HepG2 (cell line): ENCODE measurements around the gene ANKRD17. TPM values are rescaled to one million over a fixed set of nuclear protein-coding genes. Genes with fewer than 3 reads are reported as not detected.

Source experiments
- AGO2 ChIP-seq: fragments of 200-400 bp; formaldehyde crosslinking; optimal IDR thresholded peaks from 2 replicates; pipeline ENCODE3; 2017; ENCODE audit warnings: mild to moderate bottlenecking, low read depth, low read length, moderate library complexity
- ASH2L ChIP-seq: fragments of 300-600, 200-600 bp; sonication (generic); IDR thresholded peaks from 2 replicates; pipeline ENCODE4 v1.7.0; 2017; ENCODE audit warnings: low read depth, mild to moderate bottlenecking, moderate library complexity, mixed read lengths, low read length; ENCODE audit not compliant: insufficient read length
- CCDC6 ChIP-seq: sonication (generic); formaldehyde crosslinking; IDR thresholded peaks from 2 replicates; pipeline ENCODE4 v1.8.1; 2022; ENCODE audit warnings: mild to moderate bottlenecking, missing genetic modification reagents, moderate library complexity
- HHEX ChIP-seq: IDR thresholded peaks from 2 replicates; pipeline ENCODE4 v1.6.1; 2016; ENCODE audit warnings: control low read depth
- HNRNPK ChIP-seq: fragments of 200-400 bp; formaldehyde crosslinking; IDR thresholded peaks from 2 replicates; pipeline ENCODE4 v1.6.1; 2018; ENCODE audit warnings: low read length, low read depth, moderate library complexity, mild to moderate bottlenecking; ENCODE audit not compliant: poor library complexity, severe bottlenecking
- IRF9 ChIP-seq: sonication (generic); formaldehyde crosslinking; IDR thresholded peaks from 2 replicates; pipeline ENCODE4 v1.8.0; 2022; ENCODE audit warnings: missing genetic modification reagents, mild to moderate bottlenecking, borderline replicate concordance
- NFKB2 ChIP-seq: sonication (generic); formaldehyde crosslinking; IDR thresholded peaks from 2 replicates; pipeline ENCODE4 v1.4.0; 2020; ENCODE audit warnings: missing genetic modification reagents, borderline replicate concordance
- PAX8 ChIP-seq: sonication (generic); formaldehyde crosslinking; IDR thresholded peaks from 2 replicates; pipeline ENCODE4 v1.8.0; 2022; ENCODE audit warnings: mild to moderate bottlenecking, missing genetic modification reagents, borderline replicate concordance
- RBAK ChIP-seq: sonication (generic); formaldehyde crosslinking; IDR thresholded peaks from 2 replicates; pipeline ENCODE4 v1.5.1; 2020; ENCODE audit warnings: mild to moderate bottlenecking, missing genetic modification reagents
- RORA ChIP-seq: sonication (generic); formaldehyde crosslinking; IDR thresholded peaks from 2 replicates; pipeline ENCODE4 v1.5.0; 2020; ENCODE audit warnings: mild to moderate bottlenecking, missing genetic modification reagents, moderate library complexity
- XRCC5 ChIP-seq: fragments of 200-400 bp; formaldehyde crosslinking; optimal IDR thresholded peaks from 2 replicates; pipeline ENCODE3; 2017; ENCODE audit warnings: mild to moderate bottlenecking, low read length
- ZBTB40 ChIP-seq, 2 experiments: fragments of 450-650 bp in 1 of 2; sonication (generic) in 1 of 2; formaldehyde crosslinking in 1 of 2; IDR thresholded peaks; 2 replicates each; pipeline versions ENCODE4 v1.6.1 to v1.8.0; 2016 to 2022; ENCODE audit warnings: antibody characterized with exemption in 1 of 2, mild to moderate bottlenecking in 1 of 2, missing genetic modification reagents in 1 of 2
- ZNF24 ChIP-seq: fragments of 450-650 bp; IDR thresholded peaks from 2 replicates; pipeline ENCODE4 v1.6.1; 2017; ENCODE audit warnings: antibody characterized with exemption, mild to moderate bottlenecking
- ZNF777 ChIP-seq: sonication (generic); formaldehyde crosslinking; IDR thresholded peaks from 2 replicates; pipeline ENCODE4 v1.4.0; 2020; ENCODE audit warnings: missing genetic modification reagents
- polyA plus RNA-seq, 8 experiments: library from polyadenylated mRNA; depleted of rRNA in 3 of 8; stranded (reverse) in 7 of 8; unstranded in 1 of 8; fragments of >200 nt; fragmentation: Illumina TruSeq in 4 of 8; extraction: Trizol in 4 of 8; gene quantifications; 2 replicates each; pipeline versions ENCODE4 v1.2.1 to v1.2.3, GENCODE V29; 2011 to 2016; ENCODE audit warnings: low read depth in 4 of 8, missing spikeins in 1 of 8, mixed read lengths in 1 of 8; ENCODE audit not compliant: insufficient read depth in 1 of 8
- total RNA-seq, 5 experiments: library from RNA; depleted of rRNA; stranded (reverse); fragments of >200 nt; fragmentation: Illumina TruSeq; extraction: Trizol; gene quantifications; 2 replicates each; pipeline ENCODE4 v1.2.3, GENCODE V29; 2016; ENCODE audit warnings: low read depth in 1 of 5
- TF ChIP-seq, protein P1 (sequence below): sonication (generic); formaldehyde crosslinking; IDR thresholded peaks from 2 replicates; pipeline ENCODE4 v1.5.1; 2020; ENCODE audit warnings: missing genetic modification reagents, mild to moderate bottlenecking, borderline replicate concordance
- TF ChIP-seq, protein P2 (sequence below): sonication (generic); formaldehyde crosslinking; IDR thresholded peaks from 2 replicates; pipeline ENCODE4 v1.4.0; 2020; ENCODE audit warnings: missing genetic modification reagents

The ANKRD17 gene
- total and polyA plus RNA-seq, 2 of the 13 experiments (the other 11 are each of a cell fraction or from before 2014, with no cell fraction given): 55.7 to 61.1 TPM

DNA sequence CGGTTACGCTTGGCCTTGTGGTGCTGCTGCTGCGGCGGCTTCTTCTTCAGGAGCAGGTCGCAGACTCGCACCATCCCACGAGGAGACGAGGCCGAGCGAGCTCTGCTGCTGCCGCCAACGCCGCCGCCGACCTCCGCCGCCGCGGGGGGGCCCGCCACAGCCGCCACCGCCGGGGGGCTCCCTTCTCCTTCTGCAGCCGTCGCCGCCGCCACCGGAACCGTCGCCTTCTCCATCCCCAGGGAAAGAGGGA is 237 bp downstream of the ANKRD17 start (continued):
- TF ChIP-seq CCDC6 (CRISPR knock-in tag): peak; percentile 69
- TF ChIP-seq RBAK: no peak
- TF ChIP-seq, protein P1, sequence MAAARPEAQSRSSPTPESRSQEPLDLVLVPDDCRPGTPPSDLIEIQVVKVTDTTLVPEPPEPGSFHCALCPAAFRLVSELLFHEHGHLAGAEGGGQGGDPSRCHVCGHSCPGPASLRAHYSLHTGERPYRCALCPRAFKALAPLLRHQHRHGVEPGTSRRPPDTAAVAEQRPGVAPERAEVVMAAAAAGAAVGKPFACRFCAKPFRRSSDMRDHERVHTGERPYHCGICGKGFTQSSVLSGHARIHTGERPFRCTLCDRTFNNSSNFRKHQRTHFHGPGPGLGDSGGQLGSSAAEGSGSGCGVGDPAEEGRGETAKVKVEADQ (CRISPR knock-in tag): peak; percentile 9; the same call in 1 of the 2 replicates
- TF ChIP-seq AGO2: peak; percentile 88
- peak; percentile 12 for TF ChIP-seq ASH2L
- no peak for TF ChIP-seq ZNF24
- 0 out of 2 replicates have a peak, but pooled peaks have one; percentile 7 for TF ChIP-seq NFKB2
- peak; percentile 54 for TF ChIP-seq XRCC5
- TF ChIP-seq ZNF777 (CRISPR knock-in tag): no peak
- TF ChIP-seq, protein P2, sequence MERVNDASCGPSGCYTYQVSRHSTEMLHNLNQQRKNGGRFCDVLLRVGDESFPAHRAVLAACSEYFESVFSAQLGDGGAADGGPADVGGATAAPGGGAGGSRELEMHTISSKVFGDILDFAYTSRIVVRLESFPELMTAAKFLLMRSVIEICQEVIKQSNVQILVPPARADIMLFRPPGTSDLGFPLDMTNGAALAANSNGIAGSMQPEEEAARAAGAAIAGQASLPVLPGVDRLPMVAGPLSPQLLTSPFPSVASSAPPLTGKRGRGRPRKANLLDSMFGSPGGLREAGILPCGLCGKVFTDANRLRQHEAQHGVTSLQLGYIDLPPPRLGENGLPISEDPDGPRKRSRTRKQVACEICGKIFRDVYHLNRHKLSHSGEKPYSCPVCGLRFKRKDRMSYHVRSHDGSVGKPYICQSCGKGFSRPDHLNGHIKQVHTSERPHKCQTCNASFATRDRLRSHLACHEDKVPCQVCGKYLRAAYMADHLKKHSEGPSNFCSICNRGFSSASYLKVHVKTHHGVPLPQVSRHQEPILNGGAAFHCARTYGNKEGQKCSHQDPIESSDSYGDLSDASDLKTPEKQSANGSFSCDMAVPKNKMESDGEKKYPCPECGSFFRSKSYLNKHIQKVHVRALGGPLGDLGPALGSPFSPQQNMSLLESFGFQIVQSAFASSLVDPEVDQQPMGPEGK (CRISPR knock-in tag): peak; percentile 90
- no peak for TF ChIP-seq HHEX (CRISPR knock-in tag)
- TF ChIP-seq ZBTB40 (IDR thresholded peaks at IDR 0.05): no peak
- TF ChIP-seq ZBTB40 (CRISPR knock-in tag; IDR thresholded peaks at IDR 0.05): no peak
- peak; percentile 29; the same call in 1 of the 2 replicates for TF ChIP-seq PAX8 (CRISPR knock-in tag)
- no peak for TF ChIP-seq RORA (CRISPR knock-in tag)
- no peak for TF ChIP-seq HNRNPK
- peak; percentile 2; the same call in 1 of the 2 replicates for TF ChIP-seq IRF9 (CRISPR knock-in tag)
